H9 (cell line): ENCODE data around the gene CCDC18. TPM values are rescaled to one million over a fixed set of nuclear protein-coding genes. Genes with fewer than 3 reads are reported as not detected.
"Not testable (repeated sequence)": the region's sequence is repeated elsewhere in the genome, so short reads cannot be mapped to it uniquely, and the experiment has no call there.

Experiments
- DNase-seq: peaks from one replicate; pipeline ENCODE4 v3.0.0-alpha.2; 2017
- H2AFZ ChIP-seq: one replicate; pipeline ENCODE4 v1.6.1; 2013; ENCODE audit warnings: mild to moderate bottlenecking, low read length, control low read depth, moderate library complexity
- H2AK5ac ChIP-seq: 2 replicates; pipeline ENCODE4 v1.6.1; 2013; ENCODE audit warnings: low read length, control low read depth, mixed read lengths; ENCODE audit not compliant: insufficient read length
- H2BK120ac ChIP-seq: one replicate; pipeline ENCODE4 v1.6.1; 2013; ENCODE audit warnings: low read depth, mild to moderate bottlenecking, low read length, control low read depth, inconsistent platforms; ENCODE audit not compliant: poor library complexity, severe bottlenecking
- H2BK12ac ChIP-seq: 2 replicates; pipeline ENCODE4 v1.6.1; 2013; ENCODE audit warnings: low read length, control low read depth, mixed read lengths, low read depth; ENCODE audit not compliant: insufficient read length
- H2BK15ac ChIP-seq: 2 replicates; pipeline ENCODE4 v1.6.1; 2013; ENCODE audit warnings: low read depth, low read length, control low read depth
- H2BK20ac ChIP-seq: one replicate; pipeline ENCODE4 v1.6.1; 2013; ENCODE audit warnings: low read depth, mild to moderate bottlenecking, low read length, control low read depth, inconsistent platforms; ENCODE audit not compliant: poor library complexity, severe bottlenecking
- H2BK5ac ChIP-seq: 2 replicates; pipeline ENCODE4 v1.6.1; 2013; ENCODE audit warnings: low read length, control low read depth, mixed read lengths; ENCODE audit not compliant: insufficient read length
- H3K14ac ChIP-seq: 2 replicates; pipeline ENCODE4 v1.6.1; 2013; ENCODE audit warnings: low read length, control low read depth; ENCODE audit not compliant: insufficient read depth
- H3K18ac ChIP-seq: 2 replicates; pipeline ENCODE4 v1.6.1; 2013; ENCODE audit warnings: low read depth, mild to moderate bottlenecking, mixed read lengths, low read length, control low read depth; ENCODE audit not compliant: insufficient read length
- H3K23ac ChIP-seq: 2 replicates; pipeline ENCODE4 v1.6.1; 2013; ENCODE audit warnings: low read length, control low read depth, mixed read lengths, low read depth; ENCODE audit not compliant: insufficient read length
- H3K23me2 ChIP-seq: 2 replicates; pipeline ENCODE4 v1.6.1; 2013; ENCODE audit warnings: low read depth, mild to moderate bottlenecking, mixed read lengths, low read length, control low read depth; ENCODE audit not compliant: insufficient read length, poor library complexity, severe bottlenecking
- H3K27ac ChIP-seq: 2 replicates; pipeline ENCODE4 v1.5.1; 2013; ENCODE audit warnings: low read length, control low read depth, mixed read lengths, low read depth; ENCODE audit not compliant: insufficient read length
- H3K27me3 ChIP-seq: 2 replicates; pipeline ENCODE4 v1.6.1; 2013; ENCODE audit warnings: low read length, control low read depth, inconsistent platforms; ENCODE audit not compliant: insufficient read depth
- H3K4ac ChIP-seq: 2 replicates; pipeline ENCODE4 v1.6.1; 2013; ENCODE audit warnings: low read depth, mild to moderate bottlenecking, control low read depth, inconsistent platforms, low read length, moderate library complexity
- H3K4me1 ChIP-seq: 2 replicates; pipeline ENCODE4 v1.6.1; 2013; ENCODE audit warnings: low read length, control low read depth, inconsistent platforms; ENCODE audit not compliant: insufficient read depth
- H3K4me2 ChIP-seq: 2 replicates; pipeline ENCODE4 v1.6.1; 2013; ENCODE audit warnings: low read length, control low read depth, mixed read lengths; ENCODE audit not compliant: insufficient read length, insufficient read depth
- H3K56ac ChIP-seq: 2 replicates; pipeline ENCODE4 v1.6.1; 2013; ENCODE audit warnings: low read depth, mild to moderate bottlenecking, mixed read lengths, low read length, control low read depth; ENCODE audit not compliant: insufficient read length
- H3K79me1 ChIP-seq: 2 replicates; pipeline ENCODE4 v1.6.1; 2013; ENCODE audit warnings: low read depth, mild to moderate bottlenecking, moderate library complexity, low read length, control low read depth, inconsistent platforms; ENCODE audit not compliant: insufficient read depth, poor library complexity, severe bottlenecking
- H3K79me2 ChIP-seq: 2 replicates; pipeline ENCODE4 v1.6.1; 2013; ENCODE audit warnings: low read length, control low read depth, inconsistent platforms; ENCODE audit not compliant: insufficient read depth
- H3K9ac ChIP-seq: 2 replicates; pipeline ENCODE4 v1.6.1; 2013; ENCODE audit warnings: low read length, control low read depth, mixed read lengths; ENCODE audit not compliant: insufficient read length; ENCODE audit errors: extremely low read depth
- H3K9me3 ChIP-seq: one replicate; pipeline ENCODE4 v1.6.1; 2013; ENCODE audit warnings: low read depth, low read length, inconsistent platforms; ENCODE audit not compliant: control insufficient read depth
- H3T11ph ChIP-seq: one replicate; pipeline ENCODE4 v1.6.1; 2013; ENCODE audit warnings: mild to moderate bottlenecking, low read length, control low read depth, inconsistent platforms
- H4K20me1 ChIP-seq: one replicate; pipeline ENCODE4 v1.6.1; 2013; ENCODE audit not compliant: control insufficient read depth, insufficient read length, insufficient read depth
- H4K5ac ChIP-seq: 2 replicates; pipeline ENCODE4 v1.6.1; 2013; ENCODE audit warnings: low read depth, mild to moderate bottlenecking, mixed read lengths, low read length, control low read depth; ENCODE audit not compliant: insufficient read length
- H4K8ac ChIP-seq: replicated peaks from 2 replicates; pipeline ENCODE4 v1.6.1; 2013; ENCODE audit warnings: low read length, control low read depth, mixed read lengths, low read depth; ENCODE audit not compliant: insufficient read length
- H4K91ac ChIP-seq: 2 replicates; pipeline ENCODE4 v1.6.1; 2013; ENCODE audit warnings: low read depth, mild to moderate bottlenecking, moderate library complexity, mixed read lengths, low read length, control low read depth; ENCODE audit not compliant: insufficient read length
- H3K27ac Mint-ChIP-seq, 3 experiments: 2 replicates in 2 of 3; 3 replicates in 1 of 3; pipeline ENCODE4 v1.8.0; 2020 to 2021; ENCODE audit warnings: mixed read lengths in 3 of 3, mild to moderate bottlenecking in 1 of 3, moderate library complexity in 1 of 3
- H3K27me3 Mint-ChIP-seq: 2 replicates; pipeline ENCODE4 v1.8.0; 2021; ENCODE audit warnings: low read depth, mild to moderate bottlenecking, moderate library complexity, mixed read lengths
- H3K36me3 Mint-ChIP-seq, 3 experiments: 2 replicates in 2 of 3; 3 replicates in 1 of 3; pipeline ENCODE4 v1.8.0; 2020 to 2021; ENCODE audit warnings: low read depth in 3 of 3, mixed read lengths in 3 of 3; ENCODE audit not compliant: insufficient read depth in 1 of 3
- H3K4me1 Mint-ChIP-seq, 2 experiments: 2 replicates each; pipeline ENCODE4 v1.8.0; 2020; ENCODE audit warnings: mixed read lengths in 2 of 2
- H3K4me3 Mint-ChIP-seq, 2 experiments: 2 replicates in 1 of 2; 3 replicates in 1 of 2; pipeline ENCODE4 v1.8.0; 2020 to 2021; ENCODE audit warnings: mild to moderate bottlenecking in 2 of 2, mixed read lengths in 2 of 2, moderate library complexity in 1 of 2
- H3K9me3 Mint-ChIP-seq, 2 experiments: 2 replicates in 1 of 2; 3 replicates in 1 of 2; pipeline ENCODE4 v1.8.0; 2020; ENCODE audit warnings: mild to moderate bottlenecking in 2 of 2, mixed read lengths in 2 of 2, moderate library complexity in 1 of 2
- CTCF ChIP-seq: fragments of 200-600 bp; sonication (generic); conservative IDR thresholded peaks from 3 replicates; pipeline ENCODE4 v1.8.0; 2021; ENCODE audit warnings: antibody characterized with exemption, mild to moderate bottlenecking
- WGBS: extraction: QIAGEN DNeasy Blood & Tissue Kit; methylation state at CpG from one replicate; pipeline ENCODE4 v1.1.7; 2013; ENCODE audit warnings: missing lambda C conversion rate, low lambda C conversion rate, mixed read lengths; ENCODE audit not compliant: insufficient read length; ENCODE audit errors: extremely low coverage; 5-methylcytosine and 5-hydroxymethylcytosine counted together
- total RNA-seq: library from RNA; stranded (reverse); gene quantifications from 2 replicates; pipeline ENCODE4 v1.2.1, GENCODE V29; 2021

The CCDC18 gene
- total RNA-seq, 1 experiment from 2014 or later, result 19.5 TPM

- Mint-ChIP-seq H3K9me3 (peaks cover 0 to 3% of the 10 kb centered on the region in 2 experiments; a peak in 2 of 5 replicates), H3K36me3 (peaks cover 6 to 15% (median 15%) of the 10 kb centered on the region in 3 experiments; a peak in 6 of 7 replicates), H3K27me3 (no peaks in the 10 kb centered on the region), H3K4me3 (no peak overlapping the region), H3K27ac (no peak overlapping the region), H3K4me1 (peaks cover 5 to 12% of the 10 kb centered on the region in 2 experiments)
- no CpG with 5 or more reads among the region's 1 CpG for WGBS
- H3K27ac ChIP-seq, result no peak overlapping the region
- H2AK5ac ChIP-seq, result no peak overlapping the region
- no peak overlapping the region for H2BK5ac ChIP-seq
- no peak overlapping the region for H2BK120ac ChIP-seq
- H3K4me1 ChIP-seq, result no peaks in the 10 kb centered on the region
- no peak overlapping the region for H2BK20ac ChIP-seq
- H4K5ac ChIP-seq, result no peak overlapping the region
- no peak overlapping the region for H3K23ac ChIP-seq
- H2BK12ac ChIP-seq, result no peak overlapping the region
- no peaks in the 10 kb centered on the region for H3K27me3 ChIP-seq
- no peak overlapping the region for H3K9ac ChIP-seq
- no peak overlapping the region for H3K56ac ChIP-seq
- no peak overlapping the region for H4K91ac ChIP-seq
- H2BK15ac ChIP-seq, result no peak overlapping the region
- no peaks in the 10 kb centered on the region for H3K9me3 ChIP-seq
- no peaks in the 10 kb centered on the region for H4K20me1 ChIP-seq
- no peak overlapping the region for H3K4ac ChIP-seq
- no peak overlapping the region for H2AFZ ChIP-seq
- H3K23me2 ChIP-seq, result no peaks in the 10 kb centered on the region
- H4K8ac ChIP-seq, result no peak overlapping the region
- H3T11ph ChIP-seq, result no peak overlapping the region
- no peak for DNase-seq
- peaks cover 4% of the 10 kb centered on the region; the same call in 1 of the 2 replicates for H3K79me2 ChIP-seq
- H3K4me2 ChIP-seq, result no peak overlapping the region
- TF ChIP-seq CTCF, result no peak
- no peak overlapping the region for H3K14ac ChIP-seq
- no peak overlapping the region for H3K18ac ChIP-seq
- H3K79me1 ChIP-seq, result peaks cover 7% of the 10 kb centered on the region
Observed at GRCh38 chr1:93172778-93173177, 7.7 kb upstream of the CCDC18 start.

GRCh38 chr1:93174638-93175037 lies 5.9 kb upstream of the CCDC18 start:
- H3K27ac Mint-ChIP-seq, result not testable (repeated sequence)
- WGBS, result no CpG with 5 or more reads among the region's 3 CpGs
- H3K36me3 Mint-ChIP-seq, result peaks cover 3 to 15% (median 11%) of the 10 kb centered on the region in 3 experiments; a peak in 6 of 7 replicates

More at GRCh38 chr1:93174638-93175037, 5.9 kb upstream of the CCDC18 start:
- H2BK20ac ChIP-seq, H2AK5ac ChIP-seq, H3K9ac ChIP-seq, H2AFZ ChIP-seq, H4K8ac ChIP-seq, H3K4ac ChIP-seq, H3T11ph ChIP-seq, H3K27ac ChIP-seq, H3K9me3 Mint-ChIP-seq, H3K14ac ChIP-seq, H2BK120ac ChIP-seq, H4K91ac ChIP-seq, DNase-seq, H2BK12ac ChIP-seq, H3K27me3 ChIP-seq, H3K9me3 ChIP-seq, H3K79me1 ChIP-seq, H3K56ac ChIP-seq, H2BK15ac ChIP-seq, H3K4me2 ChIP-seq, H2BK5ac ChIP-seq, H3K4me3 Mint-ChIP-seq, H3K79me2 ChIP-seq, H3K23me2 ChIP-seq, H4K5ac ChIP-seq, H3K23ac ChIP-seq, H3K4me1 ChIP-seq, H3K18ac ChIP-seq, H4K20me1 ChIP-seq, H3K27me3 Mint-ChIP-seq: not testable (repeated sequence)
- H3K4me1 Mint-ChIP-seq, result peaks cover 13 to 28% of the 10 kb centered on the region in 2 experiments
